ENCODE measurements around the gene SPO11. TPM values are rescaled to one million over a fixed set of nuclear protein-coding genes. Genes with fewer than 3 reads are reported as not detected.
A peak's percentile ranks its signal among the peaks of the same experiment; 100 is the strongest.

The SPO11 gene
- total and polyA plus RNA-seq, 2 of the 8 experiments (the other 6 are each of a cell fraction or from before 2014, with no cell fraction given) = not detected

- 0 out of 2 replicates have a peak overlapping the region, but pooled peaks have one; percentile 7 for H2BK15ac ChIP-seq (ENCODE audit: low read length)
- H3K79me1 ChIP-seq (ENCODE audit: low read depth, low read length) = no peaks in the 10 kb centered on the region
- H3K18ac ChIP-seq (ENCODE audit: extremely low read depth, low read length) = no peak overlapping the region
- no peak overlapping the region for H3K4ac ChIP-seq (replicated peaks; ENCODE audit: insufficient read length, low read depth, low read length)
- no peak overlapping the region for H2AFZ ChIP-seq (ENCODE audit: low read length)
- no peak overlapping the region for H3K23ac ChIP-seq (ENCODE audit: insufficient read length)
- H4K20me1 ChIP-seq (replicated peaks in 1 of 2; ENCODE audit: control insufficient read depth in 1 of 2, insufficient read depth in 2 of 2, low read length in 2 of 2) = no peaks in the 10 kb centered on the region
- no peaks in the 10 kb centered on the region for H3K79me2 ChIP-seq (ENCODE audit: control insufficient read depth in 1 of 2, insufficient read depth in 2 of 2, low read length in 2 of 2)
- POLR2A ChIA-PET (ENCODE audit: partially characterized antibody) = interaction anchor here (0.9 kb wide), 1 partner anchor 63 kb away, joined by 3 read pairs; no protein-coding TSS in a partner anchor
- H4K5ac ChIP-seq (ENCODE audit: insufficient read length, low read depth, low read length) = no peak overlapping the region
- H3K14ac ChIP-seq (ENCODE audit: insufficient read length) = no peak overlapping the region
- 92% methylated on average over 6 of the region's 6 CpGs; no CpG with 5 or more reads in 1 of the 2 experiments for WGBS, 2 experiments (ENCODE audit: extremely low coverage in 1 of 2, insufficient coverage in 1 of 2, insufficient read length in 1 of 2, insufficient replicate concordance in 2 of 2, low coverage in 1 of 2, low lambda C conversion rate in 2 of 2, missing lambda C conversion rate in 1 of 2)
- no peak overlapping the region for H2BK12ac ChIP-seq (ENCODE audit: low read depth, low read length)
- no peaks in the 10 kb centered on the region for H3K23me2 ChIP-seq (ENCODE audit: low read depth, low read length)
- H3K36me3 ChIP-seq (ENCODE audit: control insufficient read depth in 2 of 4, insufficient read depth in 4 of 4, low read length in 3 of 4) = no peaks in the 10 kb centered on the region
- H3K9ac ChIP-seq (replicated peaks in 1 of 4; ENCODE audit: extremely low read depth in 1 of 4, low read depth in 3 of 4, low read length in 3 of 4) = no peak overlapping the region
- H2BK20ac ChIP-seq (ENCODE audit: low read length) = no peak overlapping the region
- no peak overlapping the region for H3K4me3 ChIP-seq (ENCODE audit: extremely low read depth in 1 of 4, insufficient read depth in 2 of 4, low read depth in 3 of 4, low read length in 4 of 4)
- H2BK5ac ChIP-seq (ENCODE audit: low read depth, low read length) = no peak overlapping the region
- CTCF ChIA-PET (ENCODE audit: partially characterized antibody) = interaction anchor here (0.7 to 12.8 kb wide), 10 partner anchors 14 to 236 kb away, joined by 3 to 150 read pairs (median 8); no protein-coding TSS in a partner anchor
- H3K9me3 ChIP-seq (ENCODE audit: insufficient read depth in 2 of 2, low read depth in 1 of 2, low read length in 1 of 2) = no peaks in the 10 kb centered on the region
- DNase-seq (ENCODE audit: low read depth in 1 of 2, low spot score in 2 of 2) (no peak), FAIRE-seq (no peak)
- peaks cover 0 to 3% (median 0%) of the 10 kb centered on the region in 4 experiments; a peak in 2 of 7 replicates for H3K27me3 ChIP-seq (replicated peaks in 1 of 4; ENCODE audit: control insufficient read depth in 3 of 4, extremely low read depth in 1 of 4, insufficient read depth in 3 of 4, low read length in 3 of 4)
- H3K4me1 ChIP-seq (replicated peaks in 1 of 4; ENCODE audit: control insufficient read depth in 3 of 4, insufficient read depth in 4 of 4, low read length in 3 of 4) = peaks cover 0 to 11% (median 2%) of the 10 kb centered on the region in 4 experiments; a peak in 2 of 7 replicates
- no peak overlapping the region for H3K4me2 ChIP-seq (ENCODE audit: insufficient read depth in 1 of 2, low read depth in 2 of 2, low read length in 2 of 2)
- no peak overlapping the region for H3K56ac ChIP-seq (replicated peaks; ENCODE audit: insufficient read length, low read depth, low read length)
- H4K8ac ChIP-seq (ENCODE audit: extremely low read depth, insufficient read depth, low read length) = no peak overlapping the region
- H2AK5ac ChIP-seq (ENCODE audit: low read depth, low read length) = no peak overlapping the region
- H2BK120ac ChIP-seq (replicated peaks; ENCODE audit: low read depth, low read length) = no peak overlapping the region
- no peak overlapping the region for H3K27ac ChIP-seq (ENCODE audit: low read depth, low read length)
- H4K91ac ChIP-seq (replicated peaks; ENCODE audit: insufficient read length, low read length) = no peak overlapping the region
- TF ChIP-seq KDM1A (IDR thresholded peaks at IDR 0.05; ENCODE audit: borderline replicate concordance, low read length) (no peak), POLR2A (IDR thresholded peaks at IDR 0.05; ENCODE audit: control extremely low read depth in 1 of 2, low read depth in 2 of 2, low read length in 2 of 2) (no peak), SIX5 (IDR thresholded peaks at IDR 0.05; ENCODE audit: low read depth, low read length) (no peak), SAP30 (IDR thresholded peaks at IDR 0.05; ENCODE audit: insufficient read depth, insufficient replicate concordance, low read length) (no peak), SUZ12 (IDR thresholded peaks at IDR 0.05; ENCODE audit: low read length) (no peak), TAF1 (IDR thresholded peaks at IDR 0.05; ENCODE audit: low read depth, low read length) (no peak), SP1 (IDR thresholded peaks at IDR 0.05; ENCODE audit: low read depth, low read length) (no peak), POLR2AphosphoS5 (IDR thresholded peaks at IDR 0.05; ENCODE audit: low read depth, low read length) (no peak), CHD2 (IDR thresholded peaks at IDR 0.05; ENCODE audit: low read length) (no peak), NANOG (IDR thresholded peaks at IDR 0.05; ENCODE audit: insufficient read depth, low read depth, low read length, poor library complexity, severe bottlenecking) (no peak), NRF1 (IDR thresholded peaks at IDR 0.05; ENCODE audit: low read depth, low read length) (no peak)
- TF ChIP-seq, protein P1, sequence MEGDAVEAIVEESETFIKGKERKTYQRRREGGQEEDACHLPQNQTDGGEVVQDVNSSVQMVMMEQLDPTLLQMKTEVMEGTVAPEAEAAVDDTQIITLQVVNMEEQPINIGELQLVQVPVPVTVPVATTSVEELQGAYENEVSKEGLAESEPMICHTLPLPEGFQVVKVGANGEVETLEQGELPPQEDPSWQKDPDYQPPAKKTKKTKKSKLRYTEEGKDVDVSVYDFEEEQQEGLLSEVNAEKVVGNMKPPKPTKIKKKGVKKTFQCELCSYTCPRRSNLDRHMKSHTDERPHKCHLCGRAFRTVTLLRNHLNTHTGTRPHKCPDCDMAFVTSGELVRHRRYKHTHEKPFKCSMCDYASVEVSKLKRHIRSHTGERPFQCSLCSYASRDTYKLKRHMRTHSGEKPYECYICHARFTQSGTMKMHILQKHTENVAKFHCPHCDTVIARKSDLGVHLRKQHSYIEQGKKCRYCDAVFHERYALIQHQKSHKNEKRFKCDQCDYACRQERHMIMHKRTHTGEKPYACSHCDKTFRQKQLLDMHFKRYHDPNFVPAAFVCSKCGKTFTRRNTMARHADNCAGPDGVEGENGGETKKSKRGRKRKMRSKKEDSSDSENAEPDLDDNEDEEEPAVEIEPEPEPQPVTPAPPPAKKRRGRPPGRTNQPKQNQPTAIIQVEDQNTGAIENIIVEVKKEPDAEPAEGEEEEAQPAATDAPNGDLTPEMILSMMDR (IDR thresholded peaks at IDR 0.05; ENCODE audit: control extremely low read depth in 1 of 3, insufficient read depth in 1 of 3, low read depth in 1 of 3, low read length in 3 of 3) = no peak
Measured at GRCh38 chr20:57327820-57328219, 1.8 kb upstream of the SPO11 start.

Measured in H1 (cell line).